ENCODE results near the gene CDKN2AIP.

The CDKN2AIP gene
- total RNA-seq = 40.6 to 102 (median 57.6) reads per million in 9 experiments

GRCh38 chr4:183444214-183445096 is at the start of gene CDKN2AIP:
TSS of gene CDKN2AIP (plus strand) at chr4:183444636. CDS start at chr4:183444798, 162 bp downstream.
- ATAC-seq (replicated peaks) = peak; percentile 83
- no peaks in the 10 kb centered on the region for H3K27me3 Mint-ChIP-seq
- peaks cover 16 to 35% of the 10 kb centered on the region in 2 donors for H3K4me1 Mint-ChIP-seq (ENCODE audit: low read depth in 2 of 2)

GRCh38 chr4:183395395-183395794 is 49.0 kb upstream of the CDKN2AIP start:
- ATAC-seq (replicated peaks) (no peak), DNase-seq (no peak)
- H3K27ac Mint-ChIP-seq = no peak overlapping the region
- H3K4me1 Mint-ChIP-seq (ENCODE audit: low read depth in 2 of 2) = peaks cover 16 to 18% of the 10 kb centered on the region in 2 donors
- H3K9me3 Mint-ChIP-seq = no peaks in the 10 kb centered on the region
- H3K36me3 Mint-ChIP-seq (ENCODE audit: insufficient read depth) = peaks cover 7% of the 10 kb centered on the region
- H3K4me3 Mint-ChIP-seq = no peak overlapping the region
- H3K27me3 Mint-ChIP-seq = peaks cover 39 to 46% of the 10 kb centered on the region in 2 donors

More at GRCh38 chr4:183444214-183445096, at the start of gene CDKN2AIP:
- DNase-seq = peak; percentile 91 to 93 (median 93)
- Mint-ChIP-seq H3K4me3 (peak within 1 kb of the TSS; percentile 94 to 95), H3K9me3 (no peaks in the 10 kb centered on the region), H3K36me3 (ENCODE audit: insufficient read depth) (peaks cover 43% of the 10 kb centered on the region), H3K27ac (peak within 1 kb of the TSS; percentile 97 to 98)

GRCh38 chr4:183396227-183396637 is 48.2 kb upstream of the CDKN2AIP start:
- H3K27ac Mint-ChIP-seq = no peak overlapping the region
- H3K4me1 Mint-ChIP-seq (ENCODE audit: low read depth in 2 of 2) = peaks cover 16 to 18% of the 10 kb centered on the region in 2 donors
- H3K9me3 Mint-ChIP-seq = no peaks in the 10 kb centered on the region
- H3K27me3 Mint-ChIP-seq = peaks cover 34 to 53% of the 10 kb centered on the region in 2 donors
- peaks cover 7% of the 10 kb centered on the region for H3K36me3 Mint-ChIP-seq (ENCODE audit: insufficient read depth)
- ATAC-seq (replicated peaks) (no peak), DNase-seq (no peak)
- no peak overlapping the region for H3K4me3 Mint-ChIP-seq

- Mint-ChIP-seq H3K27ac (peak overlapping the region; percentile 75 to 78), H3K9me3 (no peaks in the 10 kb centered on the region), H3K4me3 (peak overlapping the region; percentile 79 to 88), H3K4me1 (ENCODE audit: low read depth in 2 of 2) (peaks cover 16 to 18% of the 10 kb centered on the region in 2 donors), H3K27me3 (peaks cover 23 to 38% of the 10 kb centered on the region in 2 donors), H3K36me3 (ENCODE audit: insufficient read depth) (peaks cover 7% of the 10 kb centered on the region)
- ATAC-seq (replicated peaks) (no peak), DNase-seq (no peak)
Measured at GRCh38 chr4:183397741-183398297, 46.6 kb upstream of the CDKN2AIP start.

GRCh38 chr4:183398298-183399125 is 45.9 kb upstream of the CDKN2AIP start:
- peak; percentile 32 to 48 (median 47) for DNase-seq
- Mint-ChIP-seq H3K9me3 (no peaks in the 10 kb centered on the region), H3K36me3 (ENCODE audit: insufficient read depth) (peaks cover 7% of the 10 kb centered on the region), H3K4me3 (peak overlapping the region; percentile 79 to 88), H3K4me1 (ENCODE audit: low read depth in 2 of 2) (peaks cover 16 to 18% of the 10 kb centered on the region in 2 donors), H3K27me3 (peaks cover 18 to 31% of the 10 kb centered on the region in 2 donors), H3K27ac (peak overlapping the region; percentile 75 to 78)
- ATAC-seq (replicated peaks) = peak; percentile 93

GRCh38 chr4:183399126-183399522 is 45.3 kb upstream of the CDKN2AIP start:
- DNase-seq (no peak), ATAC-seq (replicated peaks) (peak; percentile 1)
- peak overlapping the region; percentile 75 to 78 for H3K27ac Mint-ChIP-seq
- H3K36me3 Mint-ChIP-seq (ENCODE audit: insufficient read depth) = peaks cover 3% of the 10 kb centered on the region
- H3K9me3 Mint-ChIP-seq = no peaks in the 10 kb centered on the region
- H3K27me3 Mint-ChIP-seq = peaks cover 12 to 25% of the 10 kb centered on the region in 2 donors
- peaks cover 16 to 18% of the 10 kb centered on the region in 2 donors for H3K4me1 Mint-ChIP-seq (ENCODE audit: low read depth in 2 of 2)
- peak overlapping the region; percentile 79 to 88 for H3K4me3 Mint-ChIP-seq

GRCh38 chr4:183399616-183400015 is 44.8 kb upstream of the CDKN2AIP start:
- peaks cover 3% of the 10 kb centered on the region for H3K36me3 Mint-ChIP-seq (ENCODE audit: insufficient read depth)
- DNase-seq = no peak
- H3K4me3 Mint-ChIP-seq = no peak overlapping the region
- H3K4me1 Mint-ChIP-seq (ENCODE audit: low read depth in 2 of 2) = peaks cover 16 to 18% of the 10 kb centered on the region in 2 donors
- no peak overlapping the region for H3K27ac Mint-ChIP-seq
- no peaks in the 10 kb centered on the region for H3K9me3 Mint-ChIP-seq
- no peak for ATAC-seq (replicated peaks)
- peaks cover 7 to 20% of the 10 kb centered on the region in 2 donors for H3K27me3 Mint-ChIP-seq

GRCh38 chr4:183400035-183400434 is 44.4 kb upstream of the CDKN2AIP start:
- no peak for DNase-seq
- Mint-ChIP-seq H3K27ac (no peak overlapping the region), H3K9me3 (no peaks in the 10 kb centered on the region), H3K27me3 (peaks cover 6 to 19% of the 10 kb centered on the region in 2 donors), H3K4me3 (peak overlapping the region in 1 of 2 donors; percentile 2), H3K36me3 (ENCODE audit: insufficient read depth) (peaks cover 3% of the 10 kb centered on the region), H3K4me1 (ENCODE audit: low read depth in 2 of 2) (peaks cover 16 to 18% of the 10 kb centered on the region in 2 donors)
- ATAC-seq (replicated peaks) = no peak

GRCh38 chr4:183401473-183401872 is 43.0 kb upstream of the CDKN2AIP start:
- no peaks in the 10 kb centered on the region for H3K9me3 Mint-ChIP-seq
- H3K4me3 Mint-ChIP-seq = no peak overlapping the region
- peaks cover 8% of the 10 kb centered on the region for H3K36me3 Mint-ChIP-seq (ENCODE audit: insufficient read depth)
- peaks cover 15 to 18% of the 10 kb centered on the region in 2 donors for H3K4me1 Mint-ChIP-seq (ENCODE audit: low read depth in 2 of 2)
- no peak overlapping the region for H3K27ac Mint-ChIP-seq
- DNase-seq (no peak), ATAC-seq (replicated peaks) (no peak)
- peaks cover 6 to 19% of the 10 kb centered on the region in 2 donors for H3K27me3 Mint-ChIP-seq

GRCh38 chr4:183402771-183403170 is 41.7 kb upstream of the CDKN2AIP start:
- Mint-ChIP-seq H3K4me1 (ENCODE audit: low read depth in 2 of 2) (peaks cover 9 to 17% of the 10 kb centered on the region in 2 donors), H3K4me3 (no peak overlapping the region), H3K27me3 (peaks cover 2 to 19% of the 10 kb centered on the region in 2 donors), H3K36me3 (ENCODE audit: insufficient read depth) (peaks cover 11% of the 10 kb centered on the region), H3K27ac (no peak overlapping the region), H3K9me3 (no peaks in the 10 kb centered on the region)
- no peak for DNase-seq
- no peak for ATAC-seq (replicated peaks)

- Mint-ChIP-seq H3K4me3 (no peak overlapping the region), H3K9me3 (no peaks in the 10 kb centered on the region), H3K27me3 (peaks cover 0 to 19% of the 10 kb centered on the region in 2 donors), H3K36me3 (ENCODE audit: insufficient read depth) (peaks cover 12% of the 10 kb centered on the region), H3K4me1 (ENCODE audit: low read depth in 2 of 2) (peaks cover 8 to 16% of the 10 kb centered on the region in 2 donors), H3K27ac (no peak overlapping the region)
- DNase-seq (no peak), ATAC-seq (replicated peaks) (no peak)
Measured at GRCh38 chr4:183403486-183403885, 41.0 kb upstream of the CDKN2AIP start.

GRCh38 chr4:183403961-183404360 is 40.5 kb upstream of the CDKN2AIP start:
- no peak overlapping the region for H3K27ac Mint-ChIP-seq
- no peaks in the 10 kb centered on the region for H3K9me3 Mint-ChIP-seq
- ATAC-seq (replicated peaks) (no peak), DNase-seq (no peak)
- H3K4me3 Mint-ChIP-seq = no peak overlapping the region
- peaks cover 6 to 12% of the 10 kb centered on the region in 2 donors for H3K4me1 Mint-ChIP-seq (ENCODE audit: low read depth in 2 of 2)
- H3K36me3 Mint-ChIP-seq (ENCODE audit: insufficient read depth) = peaks cover 10% of the 10 kb centered on the region
- peaks cover 0 to 15% of the 10 kb centered on the region in 2 donors for H3K27me3 Mint-ChIP-seq

GRCh38 chr4:183405303-183405702 is 39.1 kb upstream of the CDKN2AIP start:
- Mint-ChIP-seq H3K27ac (no peak overlapping the region), H3K4me3 (peak overlapping the region in 1 of 2 donors; percentile 21), H3K4me1 (ENCODE audit: low read depth in 2 of 2) (peaks cover 2 to 9% of the 10 kb centered on the region in 2 donors), H3K27me3 (peaks cover 0 to 8% of the 10 kb centered on the region in 2 donors), H3K9me3 (no peaks in the 10 kb centered on the region), H3K36me3 (ENCODE audit: insufficient read depth) (peaks cover 10% of the 10 kb centered on the region)
- DNase-seq (no peak), ATAC-seq (replicated peaks) (no peak)
